HG03571 (cell line): ENCODE results near the gene KCTD5.
A peak's percentile ranks its signal among the peaks of the same experiment; 100 is the strongest.

Experiments used
- ATAC-seq: cut with Tn5 transposase; IDR thresholded peaks from one replicate; pipeline ENCODE4 v1.9.1; 2021; ENCODE audit not compliant: unreplicated experiment

Gene KCTD5

GRCh38 chr16:2708955-2709587 is 26.7 kb downstream of the KCTD5 start:
- no peak for ATAC-seq

DNA sequence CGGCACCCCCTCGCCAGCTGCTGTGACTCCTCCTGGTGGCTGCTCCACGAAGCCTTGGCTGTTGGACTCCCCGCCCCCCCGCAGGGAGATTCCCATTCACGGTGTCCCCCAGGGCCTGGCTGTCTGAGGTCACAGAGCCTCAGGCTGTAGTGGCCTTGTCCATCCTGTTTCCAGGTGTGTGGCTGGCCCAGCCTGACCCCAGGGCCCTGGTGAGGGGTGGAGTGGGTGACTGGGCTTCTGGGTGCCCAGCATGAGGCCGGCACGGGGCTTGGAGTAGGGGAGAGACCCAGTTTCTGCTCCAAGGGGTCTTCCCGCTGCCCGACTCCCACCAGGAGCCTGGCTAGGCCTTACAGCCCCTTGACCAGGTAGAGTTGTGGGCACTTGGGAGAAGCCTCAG is 27.3 kb downstream of the KCTD5 start:
- ATAC-seq, result no peak

- no peak for ATAC-seq
These were observed 27.8 kb downstream of the KCTD5 start for GRCh38 chr16:2710021-2710710.

- ATAC-seq, result no peak
These were observed 28.4 kb downstream of the KCTD5 start for GRCh38 chr16:2710711-2711231.

DNA sequence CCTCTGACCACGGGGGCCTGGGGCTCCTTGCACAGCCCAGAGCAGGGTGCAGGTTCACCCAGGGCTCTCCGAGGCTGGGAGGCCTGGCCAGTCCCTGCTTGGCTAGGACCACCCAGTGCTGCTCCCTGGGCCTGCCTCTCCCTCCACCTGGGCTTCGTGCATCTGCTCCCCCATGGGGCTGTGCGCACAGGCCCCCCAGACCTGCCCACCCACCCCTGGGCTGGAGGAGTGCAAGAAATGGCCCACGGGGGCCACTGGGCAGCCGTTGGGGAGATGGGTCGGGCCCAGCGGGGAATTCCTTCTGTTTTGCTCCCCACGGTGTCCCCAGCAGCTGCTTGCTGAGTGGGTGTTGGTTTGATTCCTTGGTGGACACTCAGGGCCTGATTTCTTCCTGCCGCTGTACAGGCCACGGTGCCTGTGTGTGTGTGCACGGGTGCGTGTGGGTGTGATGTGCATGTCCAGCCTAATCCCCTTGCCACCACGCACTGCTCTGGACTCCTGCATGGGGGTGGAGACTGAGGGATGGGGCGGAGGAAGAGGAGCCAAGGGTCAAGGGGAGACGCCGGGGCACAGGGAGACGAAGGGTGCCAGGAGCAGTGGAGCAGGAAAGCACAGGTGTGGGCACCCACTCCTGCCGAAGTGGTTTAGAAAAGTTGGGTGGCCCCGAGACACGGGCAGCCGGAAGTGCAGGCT is 29.2 kb downstream of the KCTD5 start:
- ATAC-seq, result no peak

GRCh38 chr16:2712063-2712441 is 29.7 kb downstream of the KCTD5 start:
- ATAC-seq, result no peak

- no peak for ATAC-seq
These were observed 30.2 kb downstream of the KCTD5 start for GRCh38 chr16:2712546-2712945.

DNA sequence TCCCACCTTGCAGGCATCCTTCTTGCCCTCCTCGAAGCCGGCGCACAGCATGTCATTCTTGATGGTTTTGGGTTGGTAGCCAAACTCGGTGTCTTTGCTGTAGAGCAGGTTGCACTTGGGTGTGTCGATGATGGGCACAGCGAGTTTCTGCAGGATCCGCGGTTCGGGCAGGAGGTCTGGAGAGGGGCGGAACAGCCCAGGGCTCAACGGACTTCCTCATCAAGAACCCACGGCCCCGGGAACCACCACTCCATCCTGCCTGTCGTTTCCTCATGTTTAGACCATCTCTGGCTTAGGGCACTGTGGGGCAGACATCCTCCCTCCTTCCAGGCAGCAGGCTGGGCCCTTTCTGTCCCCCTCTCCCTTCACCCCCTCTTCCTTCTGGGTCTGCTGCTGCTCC is 31.2 kb downstream of the KCTD5 start:
- no peak for ATAC-seq

- ATAC-seq, result no peak
These were observed 31.9 kb downstream of the KCTD5 start for GRCh38 chr16:2713985-2714774.

DNA sequence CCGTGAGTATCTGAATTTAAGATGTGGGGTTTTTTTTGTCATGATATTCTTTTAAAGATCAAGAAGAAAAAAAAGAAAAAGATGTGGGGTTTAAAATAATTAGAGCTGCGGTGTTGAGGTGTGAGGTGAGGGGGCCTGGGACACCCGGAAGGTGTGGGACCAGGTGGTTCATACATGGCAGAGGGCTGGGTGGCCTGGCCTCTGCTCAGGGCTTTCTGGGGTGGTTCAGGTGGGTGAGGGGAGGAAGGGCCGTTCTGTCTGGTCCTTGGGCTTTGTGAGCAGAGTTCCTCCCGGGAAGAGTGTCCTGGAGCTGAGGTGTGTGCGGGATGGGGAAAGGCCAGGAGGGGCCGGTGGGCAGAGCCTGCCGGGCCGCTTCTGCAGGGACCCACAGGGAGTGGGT is 32.7 kb downstream of the KCTD5 start:
- no peak for ATAC-seq

GRCh38 chr16:2715519-2715918 is 33.2 kb downstream of the KCTD5 start:
- no peak for ATAC-seq

GRCh38 chr16:2715966-2716885 is 33.9 kb downstream of the KCTD5 start:
- no peak for ATAC-seq

DNA sequence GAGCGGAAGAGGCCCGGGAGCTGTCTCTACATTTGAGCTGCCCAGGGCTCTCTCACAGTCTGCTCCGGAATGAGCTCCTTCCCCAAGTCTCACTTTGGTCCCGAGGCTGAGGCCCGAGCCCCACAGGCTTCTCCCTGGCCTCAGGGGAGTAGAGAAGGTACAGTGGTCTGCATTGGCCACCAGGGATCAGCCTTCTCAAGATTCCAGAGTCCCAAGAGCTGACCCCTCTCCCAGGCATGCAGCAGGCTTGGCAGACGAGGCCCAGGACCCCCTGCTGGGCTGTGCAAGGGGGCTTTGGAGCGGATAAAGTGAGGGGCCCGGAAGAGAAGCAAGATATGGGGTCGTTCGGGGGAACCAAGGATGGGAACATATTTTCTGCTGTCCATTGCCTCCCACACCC is 34.6 kb downstream of the KCTD5 start:
- ATAC-seq, result no peak

- ATAC-seq, result no peak
These were observed 35.3 kb downstream of the KCTD5 start for GRCh38 chr16:2717383-2718263.

GRCh38 chr16:2719328-2720063 is 37.2 kb downstream of the KCTD5 start:
- ATAC-seq, result no peak

DNA sequence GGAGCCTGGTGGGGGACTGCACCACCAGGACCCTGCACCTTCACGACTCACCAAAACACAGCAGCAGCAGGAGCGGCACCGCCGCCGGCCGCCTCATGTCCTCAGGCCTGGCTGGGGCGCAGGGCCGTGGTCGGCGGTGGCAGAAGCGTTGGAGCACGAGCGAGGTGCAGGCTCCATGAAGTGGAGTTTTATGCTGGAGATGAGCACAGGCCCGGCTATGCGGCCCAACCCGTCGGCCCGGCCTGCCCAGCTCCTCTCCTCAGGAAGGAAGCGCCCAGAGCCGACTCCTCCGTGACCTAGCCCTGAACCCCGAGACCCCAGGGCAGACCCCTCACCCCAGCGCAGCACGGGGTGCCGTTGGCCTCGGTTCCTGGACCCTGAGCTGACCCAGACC is 37.7 kb downstream of the KCTD5 start, which contains the start of gene PRSS27:
TSS of gene PRSS27 (minus strand) at position 161 of the 394 bp plus-strand sequence. CDS start at position 97, 64 bp downstream.
- no peak for ATAC-seq

- peak; percentile 73 for ATAC-seq
These were observed 38.7 kb downstream of the KCTD5 start for GRCh38 chr16:2720719-2721633.
